Neural crest cell (in vitro differentiated cells): ENCODE results near the gene SPDYE2. TPM values are rescaled to one million over a fixed set of nuclear protein-coding genes. Genes with fewer than 3 reads are reported as not detected.
"Not testable (repeated sequence)": the region's sequence is repeated elsewhere in the genome, so short reads cannot be mapped to it uniquely, and the experiment has no call there.

Source experiments
- DNase-seq: peaks from one replicate; pipeline ENCODE4 v3.0.0; 2021; ENCODE audit warnings: low read depth, mixed read lengths, low spot score
- H3K27ac Mint-ChIP-seq: one replicate; pipeline ENCODE4 v1.8.0; 2021; ENCODE audit warnings: mild to moderate bottlenecking, mixed read lengths; ENCODE audit not compliant: unreplicated experiment
- H3K27me3 Mint-ChIP-seq: 2 replicates; pipeline ENCODE4 v1.8.0; 2021; ENCODE audit warnings: low read depth, mild to moderate bottlenecking, mixed read lengths
- H3K36me3 Mint-ChIP-seq: 2 replicates; pipeline ENCODE4 v1.8.0; 2021; ENCODE audit warnings: low read depth, mild to moderate bottlenecking, mixed read lengths
- H3K4me1 Mint-ChIP-seq: 2 replicates; pipeline ENCODE4 v1.8.0; 2021; ENCODE audit warnings: mixed read lengths
- H3K4me3 Mint-ChIP-seq: one replicate; pipeline ENCODE4 v1.8.0; 2021; ENCODE audit warnings: mild to moderate bottlenecking, mixed read lengths
- H3K9me3 Mint-ChIP-seq: 2 replicates; pipeline ENCODE4 v1.8.0; 2021; ENCODE audit warnings: mixed read lengths
- CTCF ChIP-seq: fragments of 200-600 bp; sonication (generic); conservative IDR thresholded peaks from 2 replicates; pipeline ENCODE4 v1.5.0; 2021; ENCODE audit warnings: antibody characterized with exemption, mild to moderate bottlenecking
- total RNA-seq: library from RNA; stranded (reverse); gene quantifications from 2 replicates; pipeline ENCODE4 v1.2.1, GENCODE V29; 2021

Gene SPDYE2
- total RNA-seq, 1 donor from 2014 or later: not detected

- not testable (repeated sequence) for H3K4me1 Mint-ChIP-seq, H3K4me3 Mint-ChIP-seq, H3K9me3 Mint-ChIP-seq, H3K27ac Mint-ChIP-seq, H3K27me3 Mint-ChIP-seq, DNase-seq, H3K36me3 Mint-ChIP-seq
These were observed 17.6 kb downstream of the SPDYE2 start for GRCh38 chr7:102568620-102569019.

- H3K36me3 Mint-ChIP-seq, H3K4me1 Mint-ChIP-seq, H3K9me3 Mint-ChIP-seq, H3K27me3 Mint-ChIP-seq, H3K27ac Mint-ChIP-seq: not testable (repeated sequence)
- DNase-seq: peak; percentile 99
- H3K4me3 Mint-ChIP-seq: peak within 1 kb of the TSS; percentile 82
- peak; percentile 60 for TF ChIP-seq CTCF
These were observed 21.5 kb downstream of the SPDYE2 start, which contains the start of gene POLR2J3 for GRCh38 chr7:102572261-102573239. POLR2J3 (minus strand) TSS chr7:102572583; CDS start chr7:102572521, 62 bp downstream.

- H3K27me3 Mint-ChIP-seq, H3K4me1 Mint-ChIP-seq, H3K4me3 Mint-ChIP-seq, H3K9me3 Mint-ChIP-seq, H3K27ac Mint-ChIP-seq, DNase-seq, H3K36me3 Mint-ChIP-seq: not testable (repeated sequence)
These were observed 23.6 kb downstream of the SPDYE2 start for GRCh38 chr7:102574607-102575006.

- not testable (repeated sequence) for H3K9me3 Mint-ChIP-seq, H3K27ac Mint-ChIP-seq, H3K4me3 Mint-ChIP-seq, H3K27me3 Mint-ChIP-seq, H3K36me3 Mint-ChIP-seq, DNase-seq, H3K4me1 Mint-ChIP-seq
These were observed 25.3 kb downstream of the SPDYE2 start for GRCh38 chr7:102576363-102576762.

GRCh38 chr7:102577315-102578240, 26.6 kb downstream of the SPDYE2 start:
- H3K36me3 Mint-ChIP-seq, H3K27me3 Mint-ChIP-seq, H3K4me3 Mint-ChIP-seq, H3K27ac Mint-ChIP-seq, H3K9me3 Mint-ChIP-seq, H3K4me1 Mint-ChIP-seq, DNase-seq: not testable (repeated sequence)

GRCh38 chr7:102578486-102578885, 27.5 kb downstream of the SPDYE2 start:
- not testable (repeated sequence) for H3K27ac Mint-ChIP-seq, H3K27me3 Mint-ChIP-seq, H3K4me3 Mint-ChIP-seq, H3K9me3 Mint-ChIP-seq, H3K4me1 Mint-ChIP-seq, DNase-seq, H3K36me3 Mint-ChIP-seq

GRCh38 chr7:102581722-102582121, 30.7 kb downstream of the SPDYE2 start:
- H3K27ac Mint-ChIP-seq, H3K9me3 Mint-ChIP-seq, H3K27me3 Mint-ChIP-seq, DNase-seq, H3K4me3 Mint-ChIP-seq, H3K36me3 Mint-ChIP-seq, H3K4me1 Mint-ChIP-seq: not testable (repeated sequence)

- not testable (repeated sequence) for H3K27ac Mint-ChIP-seq, DNase-seq, H3K4me3 Mint-ChIP-seq, H3K36me3 Mint-ChIP-seq, H3K9me3 Mint-ChIP-seq, H3K27me3 Mint-ChIP-seq, H3K4me1 Mint-ChIP-seq
These were observed 32.5 kb downstream of the SPDYE2 start for GRCh38 chr7:102583495-102583894.

- not testable (repeated sequence) for H3K4me1 Mint-ChIP-seq, H3K27me3 Mint-ChIP-seq, H3K36me3 Mint-ChIP-seq, H3K27ac Mint-ChIP-seq, DNase-seq, H3K9me3 Mint-ChIP-seq, H3K4me3 Mint-ChIP-seq
These were observed 38.8 kb downstream of the SPDYE2 start for GRCh38 chr7:102589857-102590256.

GRCh38 chr7:102592477-102593019, 41.5 kb downstream of the SPDYE2 start:
- H3K27me3 Mint-ChIP-seq, H3K36me3 Mint-ChIP-seq, H3K27ac Mint-ChIP-seq, H3K4me3 Mint-ChIP-seq, H3K4me1 Mint-ChIP-seq, H3K9me3 Mint-ChIP-seq, DNase-seq: not testable (repeated sequence)

GRCh38 chr7:102593637-102594334, 42.8 kb downstream of the SPDYE2 start:
- not testable (repeated sequence) for H3K9me3 Mint-ChIP-seq, H3K4me3 Mint-ChIP-seq, H3K27ac Mint-ChIP-seq, H3K27me3 Mint-ChIP-seq, DNase-seq, H3K36me3 Mint-ChIP-seq, H3K4me1 Mint-ChIP-seq
